ENCODE results near the gene RPL21. TPM values are rescaled to one million over a fixed set of nuclear protein-coding genes. Genes with fewer than 3 reads are reported as not detected.

The RPL21 gene
- total RNA-seq, 2 donors from 2014 or later, result 424 to 949 TPM

- Histone ChIP-seq H3K4me1 (peaks cover 0 to 4% of the 10 kb centered on the region in 2 donors), H3K27me3 (no peaks in the 10 kb centered on the region), H3K4me3 (no peak overlapping the region), H3K36me3 (no peaks in the 10 kb centered on the region), H3K9me3 (no peaks in the 10 kb centered on the region), H3K27ac (no peak overlapping the region)
- DNase-seq (ENCODE audit: low spot score), result peak; percentile 18
- TF ChIP-seq CTCF (IDR thresholded peaks at IDR 0.05), result no peak
These were observed 49.7 kb downstream of the RPL21 start for GRCh38 chr13:27300941-27301586.

GRCh38 chr13:27302643-27303262 lies 51.4 kb downstream of the RPL21 start:
- TF ChIP-seq CTCF (IDR thresholded peaks at IDR 0.05), result no peak
- Histone ChIP-seq H3K36me3 (no peaks in the 10 kb centered on the region), H3K27me3 (no peaks in the 10 kb centered on the region), H3K4me1 (no peaks in the 10 kb centered on the region), H3K27ac (no peak overlapping the region), H3K4me3 (no peak overlapping the region), H3K9me3 (no peaks in the 10 kb centered on the region)
- no peak for DNase-seq (ENCODE audit: low spot score)

GRCh38 chr13:27304099-27304498 lies 52.7 kb downstream of the RPL21 start:
- DNase-seq (ENCODE audit: low spot score), result no peak
- Histone ChIP-seq H3K36me3 (no peaks in the 10 kb centered on the region), H3K27me3 (no peaks in the 10 kb centered on the region), H3K27ac (no peak overlapping the region), H3K4me1 (no peaks in the 10 kb centered on the region), H3K9me3 (no peaks in the 10 kb centered on the region), H3K4me3 (no peak overlapping the region)
- no peak for TF ChIP-seq CTCF (IDR thresholded peaks at IDR 0.05)

- H3K4me1 ChIP-seq, result no peaks in the 10 kb centered on the region
- DNase-seq (ENCODE audit: low spot score), result no peak
- H3K27me3 ChIP-seq, result no peaks in the 10 kb centered on the region
- H3K9me3 ChIP-seq, result no peaks in the 10 kb centered on the region
- no peak for TF ChIP-seq CTCF (IDR thresholded peaks at IDR 0.05)
- no peak overlapping the region for H3K4me3 ChIP-seq
- H3K36me3 ChIP-seq, result no peaks in the 10 kb centered on the region
- H3K27ac ChIP-seq, result no peak overlapping the region
These were observed 53.3 kb downstream of the RPL21 start for GRCh38 chr13:27304611-27305010.

Other genes with a start within 250 kb of the RPL21 start
- gene USP12, start 79.7 kb upstream of the RPL21 start, total RNA-seq, result 10 to 100 TPM; 11.6 to 23.0 TPM
- 10 to 100 TPM in 1 of 2 donors, 1 to 10 TPM in 1; 9.3 to 16.3 TPM for gene RASL11A, start 19.3 kb downstream of the RPL21 start, total RNA-seq
- gene GTF3A, start 173.1 kb downstream of the RPL21 start, total RNA-seq, result 100 to 1,000 TPM; 227 to 327 TPM
- 100 to 1,000 TPM; 113 to 252 TPM for gene MTIF3, start 199.0 kb downstream of the RPL21 start, total RNA-seq